Keratinocyte (primary cell): Measurements from ENCODE around the gene TRIM4.

Source experiments
- EZH2 ChIP-seq: IDR thresholded peaks from one replicate; pipeline ENCODE4 v1.6.1; 2012; ENCODE audit warnings: inconsistent platforms, mild to moderate bottlenecking, low read length, moderate library complexity
- TF ChIP-seq, protein P1 (sequence below), 3 experiments: IDR thresholded peaks in 1 of 3; conservative IDR thresholded peaks in 1 of 3; optimal IDR thresholded peaks in 1 of 3; 2 replicates in 2 of 3; 3 replicates in 1 of 3; pipeline versions ENCODE3 to v1.5.1; 2011; ENCODE audit warnings: low read length in 3 of 3, mild to moderate bottlenecking in 3 of 3, moderate library complexity in 2 of 3, control low read depth in 1 of 3, inconsistent platforms in 1 of 3; ENCODE audit not compliant: insufficient read depth in 2 of 3; ENCODE audit errors: extremely low read depth in 1 of 3

DNA sequence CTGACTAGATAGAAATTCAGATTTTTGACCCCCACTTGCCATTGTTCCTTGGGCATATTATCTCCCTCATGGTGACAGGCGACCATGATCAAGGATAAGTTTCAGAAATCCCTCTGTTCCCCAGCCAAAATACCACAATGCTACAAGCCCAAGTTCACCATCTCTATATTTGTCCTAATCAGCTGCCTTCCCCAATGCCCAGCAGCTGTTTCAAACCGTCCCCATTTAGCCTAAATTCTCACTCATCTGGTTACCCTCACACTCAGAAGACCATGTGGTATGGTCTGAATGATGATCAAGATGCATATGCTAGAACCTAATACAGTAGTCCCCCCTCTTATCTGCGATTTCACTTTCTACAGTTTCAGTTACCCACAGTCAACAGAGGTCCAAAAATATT, 11.0 kb upstream of the TRIM4 start:
- TF ChIP-seq, protein P1, sequence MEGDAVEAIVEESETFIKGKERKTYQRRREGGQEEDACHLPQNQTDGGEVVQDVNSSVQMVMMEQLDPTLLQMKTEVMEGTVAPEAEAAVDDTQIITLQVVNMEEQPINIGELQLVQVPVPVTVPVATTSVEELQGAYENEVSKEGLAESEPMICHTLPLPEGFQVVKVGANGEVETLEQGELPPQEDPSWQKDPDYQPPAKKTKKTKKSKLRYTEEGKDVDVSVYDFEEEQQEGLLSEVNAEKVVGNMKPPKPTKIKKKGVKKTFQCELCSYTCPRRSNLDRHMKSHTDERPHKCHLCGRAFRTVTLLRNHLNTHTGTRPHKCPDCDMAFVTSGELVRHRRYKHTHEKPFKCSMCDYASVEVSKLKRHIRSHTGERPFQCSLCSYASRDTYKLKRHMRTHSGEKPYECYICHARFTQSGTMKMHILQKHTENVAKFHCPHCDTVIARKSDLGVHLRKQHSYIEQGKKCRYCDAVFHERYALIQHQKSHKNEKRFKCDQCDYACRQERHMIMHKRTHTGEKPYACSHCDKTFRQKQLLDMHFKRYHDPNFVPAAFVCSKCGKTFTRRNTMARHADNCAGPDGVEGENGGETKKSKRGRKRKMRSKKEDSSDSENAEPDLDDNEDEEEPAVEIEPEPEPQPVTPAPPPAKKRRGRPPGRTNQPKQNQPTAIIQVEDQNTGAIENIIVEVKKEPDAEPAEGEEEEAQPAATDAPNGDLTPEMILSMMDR (optimal IDR thresholded peaks at IDR 0.05 in 1 of 3, IDR thresholded peaks at IDR 0.05 in 1 of 3, conservative IDR thresholded peaks at IDR 0.05 in 1 of 3; ENCODE audit: extremely low read depth in 1 of 3, insufficient read depth in 2 of 3, low read length in 3 of 3), result no peak
- no peak for TF ChIP-seq EZH2
